ENCODE data around the gene LRRC2.

DNA sequence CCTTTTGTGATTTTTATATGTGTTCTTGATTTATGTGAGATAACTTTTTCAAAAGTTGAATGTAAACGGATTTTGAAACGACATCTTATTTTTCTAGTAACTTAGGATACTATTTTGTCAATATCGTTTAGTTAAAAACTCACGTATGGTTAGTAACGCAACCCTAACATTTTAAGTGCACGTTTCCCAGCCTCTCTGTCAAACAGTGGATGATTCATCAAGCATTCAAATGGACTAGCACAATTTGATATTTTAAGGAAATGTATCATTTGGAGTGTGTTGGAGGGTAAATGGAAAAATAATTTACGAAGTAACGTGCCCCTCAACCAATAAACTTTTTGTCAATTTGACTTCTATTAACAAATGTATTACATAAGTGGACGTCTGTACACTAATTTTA, 45.0 kb downstream of the LRRC2 start:
- TF ChIP-seq POLR2AphosphoS5 (IDR thresholded peaks at IDR 0.05; ENCODE audit: insufficient read depth, low read depth, low read length) (no peak), CTCF (IDR thresholded peaks at IDR 0.05; ENCODE audit: extremely low read depth in 1 of 2, insufficient read depth in 1 of 2, low read depth in 1 of 2, low read length in 2 of 2) (no peak), MYC (IDR thresholded peaks at IDR 0.05; ENCODE audit: low read depth, low read length) (no peak), FOS (IDR thresholded peaks at IDR 0.05; ENCODE audit: borderline replicate concordance, insufficient read depth, low read length) (peak; percentile 80), POLR2A (IDR thresholded peaks at IDR 0.05; ENCODE audit: low read depth, low read length) (no peak), EZH2 (IDR thresholded peaks at IDR 0.05; ENCODE audit: borderline replicate concordance, low read depth, low read length, severe bottlenecking) (no peak), GATA2 (IDR thresholded peaks at IDR 0.05; ENCODE audit: insufficient read depth, insufficient read length, low read depth, low read length) (no peak), JUN (IDR thresholded peaks at IDR 0.05; ENCODE audit: borderline replicate concordance, insufficient read depth, insufficient read length, low read depth) (no peak)
